ENCODE measurements around the gene GNG7.

GNG7 gene

DNA sequence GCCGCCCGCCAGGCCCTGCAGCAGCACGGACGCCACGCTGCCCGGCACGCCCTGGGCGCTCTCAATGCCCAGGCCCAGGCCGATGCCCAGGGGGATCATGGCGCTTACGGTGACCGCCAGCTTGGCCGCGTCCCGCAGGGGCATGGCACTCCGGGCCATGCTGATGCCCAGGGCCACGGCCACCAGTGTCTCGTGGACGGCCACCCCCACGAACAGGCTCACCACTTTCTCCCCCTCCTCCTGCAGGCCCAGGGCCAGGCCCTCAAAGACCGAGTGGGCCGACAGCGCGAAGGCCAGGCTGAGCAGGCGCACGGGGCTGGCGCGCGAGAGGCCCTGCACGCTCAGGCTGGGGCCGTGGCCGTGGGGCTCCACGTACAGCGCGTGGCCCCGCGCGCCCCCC is 30.4 kb upstream of the GNG7 start:
- Histone ChIP-seq H3K79me2 (ENCODE audit: control insufficient read depth, low read length) (peaks cover 37% of the 10 kb centered on the region), H3F3A (ENCODE audit: control insufficient read depth, insufficient read depth) (no peaks in the 10 kb centered on the region), H3K36me3 (ENCODE audit: control insufficient read depth, low read length) (peaks cover 47% of the 10 kb centered on the region), H3K9me2 (replicated peaks; ENCODE audit: control insufficient read depth, low read length) (no peaks in the 10 kb centered on the region), H3K4me1 (ENCODE audit: control insufficient read depth, low read length) (peaks cover 11% of the 10 kb centered on the region), H3K4me2 (ENCODE audit: low read length) (no peak overlapping the region), H3K27me3 (ENCODE audit: control insufficient read depth, low read length) (no peaks in the 10 kb centered on the region), H3K27ac (ENCODE audit: low read depth, low read length) (no peak overlapping the region), H3K4me3 (ENCODE audit: low read length) (no peak overlapping the region), H3K9me3 (ENCODE audit: control insufficient read depth, insufficient read depth, low read length) (no peaks in the 10 kb centered on the region), H4K20me1 (ENCODE audit: control insufficient read depth, insufficient read depth, low read depth, low read length) (0 out of 2 replicates have a peak, but pooled peaks cover 4% of the 10 kb centered on the region)
- no peak for TF ChIP-seq EZH2phosphoT487 (IDR thresholded peaks at IDR 0.05; ENCODE audit: borderline replicate concordance, low read length)
- TF ChIP-seq, protein P1, sequence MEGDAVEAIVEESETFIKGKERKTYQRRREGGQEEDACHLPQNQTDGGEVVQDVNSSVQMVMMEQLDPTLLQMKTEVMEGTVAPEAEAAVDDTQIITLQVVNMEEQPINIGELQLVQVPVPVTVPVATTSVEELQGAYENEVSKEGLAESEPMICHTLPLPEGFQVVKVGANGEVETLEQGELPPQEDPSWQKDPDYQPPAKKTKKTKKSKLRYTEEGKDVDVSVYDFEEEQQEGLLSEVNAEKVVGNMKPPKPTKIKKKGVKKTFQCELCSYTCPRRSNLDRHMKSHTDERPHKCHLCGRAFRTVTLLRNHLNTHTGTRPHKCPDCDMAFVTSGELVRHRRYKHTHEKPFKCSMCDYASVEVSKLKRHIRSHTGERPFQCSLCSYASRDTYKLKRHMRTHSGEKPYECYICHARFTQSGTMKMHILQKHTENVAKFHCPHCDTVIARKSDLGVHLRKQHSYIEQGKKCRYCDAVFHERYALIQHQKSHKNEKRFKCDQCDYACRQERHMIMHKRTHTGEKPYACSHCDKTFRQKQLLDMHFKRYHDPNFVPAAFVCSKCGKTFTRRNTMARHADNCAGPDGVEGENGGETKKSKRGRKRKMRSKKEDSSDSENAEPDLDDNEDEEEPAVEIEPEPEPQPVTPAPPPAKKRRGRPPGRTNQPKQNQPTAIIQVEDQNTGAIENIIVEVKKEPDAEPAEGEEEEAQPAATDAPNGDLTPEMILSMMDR (IDR thresholded peaks at IDR 0.05; ENCODE audit: low read depth, low read length, poor library complexity, severe bottlenecking), result no peak

GRCh38 chr19:2732157-2732725 is 29.7 kb upstream of the GNG7 start:
- Histone ChIP-seq H3K9me2 (replicated peaks; ENCODE audit: control insufficient read depth, low read length) (no peaks in the 10 kb centered on the region), H3K9me3 (ENCODE audit: control insufficient read depth, insufficient read depth, low read length) (no peaks in the 10 kb centered on the region), H3K27me3 (ENCODE audit: control insufficient read depth, low read length) (no peaks in the 10 kb centered on the region), H3K4me3 (ENCODE audit: low read length) (no peak overlapping the region), H3K4me2 (ENCODE audit: low read length) (no peak overlapping the region), H3F3A (ENCODE audit: control insufficient read depth, insufficient read depth) (no peaks in the 10 kb centered on the region), H3K79me2 (ENCODE audit: control insufficient read depth, low read length) (peaks cover 33% of the 10 kb centered on the region), H4K20me1 (ENCODE audit: control insufficient read depth, insufficient read depth, low read depth, low read length) (0 out of 2 replicates have a peak, but pooled peaks cover 4% of the 10 kb centered on the region), H3K27ac (ENCODE audit: low read depth, low read length) (no peak overlapping the region), H3K4me1 (ENCODE audit: control insufficient read depth, low read length) (peaks cover 11% of the 10 kb centered on the region), H3K36me3 (ENCODE audit: control insufficient read depth, low read length) (peaks cover 47% of the 10 kb centered on the region)
- no peak for TF ChIP-seq EZH2phosphoT487 (IDR thresholded peaks at IDR 0.05; ENCODE audit: borderline replicate concordance, low read length)
- TF ChIP-seq, protein P1 (IDR thresholded peaks at IDR 0.05; ENCODE audit: low read depth, low read length, poor library complexity, severe bottlenecking), result no peak

GRCh38 chr19:2731181-2731995 is 28.9 kb upstream of the GNG7 start:
- H3K9me2 ChIP-seq (replicated peaks; ENCODE audit: control insufficient read depth, low read length), result no peaks in the 10 kb centered on the region
- H3K27ac ChIP-seq (ENCODE audit: low read depth, low read length), result no peak overlapping the region
- peaks cover 25% of the 10 kb centered on the region for H3K79me2 ChIP-seq (ENCODE audit: control insufficient read depth, low read length)
- H3K36me3 ChIP-seq (ENCODE audit: control insufficient read depth, low read length), result peaks cover 39% of the 10 kb centered on the region
- H4K20me1 ChIP-seq (ENCODE audit: control insufficient read depth, insufficient read depth, low read depth, low read length), result peaks cover 4% of the 10 kb centered on the region; the same call in 1 of the 2 replicates
- H3K9me3 ChIP-seq (ENCODE audit: control insufficient read depth, insufficient read depth, low read length), result no peaks in the 10 kb centered on the region
- no peak overlapping the region for H3K4me2 ChIP-seq (ENCODE audit: low read length)
- peaks cover 18% of the 10 kb centered on the region for H3K4me1 ChIP-seq (ENCODE audit: control insufficient read depth, low read length)
- peaks cover 5% of the 10 kb centered on the region; the same call in 1 of the 2 replicates for H3K27me3 ChIP-seq (ENCODE audit: control insufficient read depth, low read length)
- H3F3A ChIP-seq (ENCODE audit: control insufficient read depth, insufficient read depth), result no peaks in the 10 kb centered on the region
- no peak for TF ChIP-seq EZH2phosphoT487 (IDR thresholded peaks at IDR 0.05; ENCODE audit: borderline replicate concordance, low read length)
- TF ChIP-seq, protein P1 (IDR thresholded peaks at IDR 0.05; ENCODE audit: low read depth, low read length, poor library complexity, severe bottlenecking), result no peak
- no peak overlapping the region for H3K4me3 ChIP-seq (ENCODE audit: low read length)

All from DOHH2 (cell line).